ENCODE results near the gene SLC39A7.
A peak's percentile ranks its signal among the peaks of the same experiment; 100 is the strongest.
"Not testable (repeated sequence)": the region's sequence is repeated elsewhere in the genome, so short reads cannot be mapped to it uniquely, and the experiment has no call there.

SLC39A7 gene

GRCh38 chr6:33205191-33206026 is 4.7 kb downstream of the SLC39A7 start:
- peak; percentile 56 to 61 for DNase-seq (ENCODE audit: low read depth in 2 of 2)

GRCh38 chr6:33206027-33206863 is 5.6 kb downstream of the SLC39A7 start:
- no peak for DNase-seq (ENCODE audit: low read depth in 2 of 2)

GRCh38 chr6:33206864-33207551 is 6.3 kb downstream of the SLC39A7 start:
- no peak for DNase-seq (ENCODE audit: low read depth in 2 of 2)

- DNase-seq (ENCODE audit: low read depth in 2 of 2): no peak
Observed at GRCh38 chr6:33207552-33208090, 7.0 kb downstream of the SLC39A7 start.

- peak; percentile 77 for DNase-seq (ENCODE audit: low read depth in 2 of 2)
Observed at GRCh38 chr6:33208091-33208967, 7.7 kb downstream of the SLC39A7 start, which contains the start of gene RING1. TSS of gene RING1 (plus strand) at chr6:33208500. CDS start at chr6:33208823, 323 bp downstream.

GRCh38 chr6:33209856-33210255 is 9.2 kb downstream of the SLC39A7 start:
- DNase-seq (ENCODE audit: low read depth in 2 of 2): no peak

- DNase-seq (ENCODE audit: low read depth in 2 of 2): no peak
Observed at GRCh38 chr6:33211136-33211535, 10.5 kb downstream of the SLC39A7 start.

- DNase-seq (ENCODE audit: low read depth in 2 of 2): no peak
Observed at GRCh38 chr6:33211666-33212422, 11.2 kb downstream of the SLC39A7 start.

GRCh38 chr6:33212857-33213165 is 12.1 kb downstream of the SLC39A7 start:
- DNase-seq (ENCODE audit: low read depth in 2 of 2): no peak

- DNase-seq (ENCODE audit: low read depth in 2 of 2): no peak
Observed at GRCh38 chr6:33213166-33213988, 12.7 kb downstream of the SLC39A7 start.

GRCh38 chr6:33213989-33214335 is 13.3 kb downstream of the SLC39A7 start:
- DNase-seq (ENCODE audit: low read depth in 2 of 2): no peak

- no peak for DNase-seq (ENCODE audit: low read depth in 2 of 2)
Observed at GRCh38 chr6:33215271-33216116, 14.8 kb downstream of the SLC39A7 start.

GRCh38 chr6:33216117-33216649 is 15.5 kb downstream of the SLC39A7 start:
- DNase-seq (ENCODE audit: low read depth in 2 of 2): no peak

- DNase-seq (ENCODE audit: low read depth in 2 of 2): no peak
Observed at GRCh38 chr6:33217246-33217645, 16.6 kb downstream of the SLC39A7 start.

- DNase-seq (ENCODE audit: low read depth in 2 of 2): no peak
Observed at GRCh38 chr6:33217681-33218080, 17.0 kb downstream of the SLC39A7 start.

- DNase-seq (ENCODE audit: low read depth in 2 of 2): not testable (repeated sequence)
Observed at GRCh38 chr6:33226503-33227120, 25.9 kb downstream of the SLC39A7 start.

- DNase-seq (ENCODE audit: low read depth in 2 of 2): no peak
Observed at GRCh38 chr6:33235221-33235634, 34.6 kb downstream of the SLC39A7 start.

GRCh38 chr6:33236328-33236727 is 35.7 kb downstream of the SLC39A7 start:
- DNase-seq (ENCODE audit: low read depth in 2 of 2): no peak

Measured in stimulated activated CD8-positive, alpha-beta memory T cell treated with anti-CD3 and anti-CD28 coated beads, Interleukin-15, amount 100 ng/mL, for 48 hours (primary cell).